LNCAP (cell line): Measurements from ENCODE around the gene JMJD8.

Experiments used
- TF ChIP-seq, protein P1 (sequence below): fragments of 450-650 bp; IDR thresholded peaks from 2 replicates; pipeline ENCODE4 v1.5.1; 2017; ENCODE audit warnings: mild to moderate bottlenecking

Gene JMJD8

GRCh38 chr16:715477-716199 is 31.5 kb upstream of the JMJD8 start:
- TF ChIP-seq, protein P1, sequence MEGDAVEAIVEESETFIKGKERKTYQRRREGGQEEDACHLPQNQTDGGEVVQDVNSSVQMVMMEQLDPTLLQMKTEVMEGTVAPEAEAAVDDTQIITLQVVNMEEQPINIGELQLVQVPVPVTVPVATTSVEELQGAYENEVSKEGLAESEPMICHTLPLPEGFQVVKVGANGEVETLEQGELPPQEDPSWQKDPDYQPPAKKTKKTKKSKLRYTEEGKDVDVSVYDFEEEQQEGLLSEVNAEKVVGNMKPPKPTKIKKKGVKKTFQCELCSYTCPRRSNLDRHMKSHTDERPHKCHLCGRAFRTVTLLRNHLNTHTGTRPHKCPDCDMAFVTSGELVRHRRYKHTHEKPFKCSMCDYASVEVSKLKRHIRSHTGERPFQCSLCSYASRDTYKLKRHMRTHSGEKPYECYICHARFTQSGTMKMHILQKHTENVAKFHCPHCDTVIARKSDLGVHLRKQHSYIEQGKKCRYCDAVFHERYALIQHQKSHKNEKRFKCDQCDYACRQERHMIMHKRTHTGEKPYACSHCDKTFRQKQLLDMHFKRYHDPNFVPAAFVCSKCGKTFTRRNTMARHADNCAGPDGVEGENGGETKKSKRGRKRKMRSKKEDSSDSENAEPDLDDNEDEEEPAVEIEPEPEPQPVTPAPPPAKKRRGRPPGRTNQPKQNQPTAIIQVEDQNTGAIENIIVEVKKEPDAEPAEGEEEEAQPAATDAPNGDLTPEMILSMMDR, result peak; percentile 50

GRCh38 chr16:714558-715476 is 30.7 kb upstream of the JMJD8 start, which contains the start of gene METRN:
METRN (plus strand) TSS chr16:715118; CDS start chr16:715290, 172 bp downstream.
- TF ChIP-seq, protein P1, result no peak

DNA sequence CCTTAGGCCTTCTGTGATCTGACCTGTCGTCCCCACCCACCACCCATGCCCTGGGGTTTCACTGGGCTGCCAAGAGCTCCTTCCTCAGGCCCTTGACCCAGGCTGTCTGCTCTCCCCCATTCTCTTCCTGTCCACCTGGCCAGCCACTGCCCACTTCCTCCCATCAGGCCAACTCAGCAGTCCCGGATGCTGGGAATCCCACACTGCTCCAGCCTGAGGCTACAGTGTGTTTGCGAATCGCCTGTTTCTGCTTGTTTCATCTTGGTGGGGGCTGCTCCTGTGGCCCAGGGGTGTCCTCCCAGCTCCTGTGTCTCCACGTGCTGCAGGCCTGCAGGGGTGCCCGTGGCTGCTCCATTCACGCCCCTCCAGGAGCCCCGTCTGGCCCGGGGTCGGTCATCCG is 29.9 kb upstream of the JMJD8 start:
- TF ChIP-seq, protein P1, result no peak

GRCh38 chr16:712740-713250 is 28.7 kb upstream of the JMJD8 start:
- TF ChIP-seq, protein P1, result peak; percentile 42

- TF ChIP-seq, protein P1, result peak; percentile 87
Observed at GRCh38 chr16:711548-712320, 27.6 kb upstream of the JMJD8 start.

DNA sequence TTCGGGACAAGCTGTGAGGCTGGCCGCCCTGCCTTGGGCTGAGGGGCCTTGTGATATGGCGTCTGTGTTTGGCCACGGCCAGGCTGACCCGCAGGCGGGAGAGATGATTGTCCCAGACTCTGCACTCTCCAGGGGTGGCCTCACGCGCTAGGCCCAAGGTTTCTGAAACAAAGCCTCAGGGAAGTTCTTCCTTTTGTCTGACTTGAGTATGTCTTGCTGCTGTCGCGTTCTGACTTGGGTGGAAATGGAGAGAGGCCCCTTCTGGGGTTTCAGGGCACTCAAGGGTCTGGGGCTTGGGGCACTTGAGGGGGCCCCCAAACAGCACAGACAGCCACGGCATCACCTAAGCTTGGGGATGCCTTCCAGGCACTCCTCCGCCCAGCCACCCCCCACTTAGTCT is 26.9 kb upstream of the JMJD8 start:
- TF ChIP-seq, protein P1, result no peak

DNA sequence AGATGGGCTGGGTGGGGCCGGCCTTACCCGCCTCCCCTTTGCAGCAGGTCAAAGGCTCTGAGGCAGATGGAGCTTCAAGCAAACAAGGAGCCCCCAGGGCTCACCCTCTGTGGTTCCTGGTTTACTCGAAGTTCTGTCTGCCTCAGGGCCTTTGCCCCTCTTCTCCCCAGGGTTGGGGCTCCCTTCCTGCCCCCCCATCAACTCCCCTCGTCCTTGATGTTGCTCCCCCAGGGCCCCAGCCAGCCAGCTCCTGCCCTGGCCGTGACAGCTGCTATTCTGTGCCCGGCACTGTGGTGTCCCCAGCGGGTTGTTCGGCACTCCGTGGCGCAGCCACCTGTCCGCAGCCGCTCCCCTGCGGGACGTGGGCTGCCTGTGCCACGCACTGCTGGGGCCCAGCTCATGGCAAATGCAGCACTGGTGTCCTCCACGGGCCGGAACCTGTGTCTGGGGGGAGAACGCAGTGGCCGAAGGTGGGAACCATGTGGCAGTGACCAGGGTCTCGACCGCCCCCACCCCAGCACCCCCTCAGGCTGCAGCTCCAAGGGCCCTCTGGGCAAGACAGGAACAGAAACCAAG is 26.5 kb upstream of the JMJD8 start:
- TF ChIP-seq, protein P1, result no peak
